Fibroblast of lung (primary cell): Measurements from ENCODE around the gene C9.

Source experiments
- EZH2 ChIP-seq: IDR thresholded peaks from 2 replicates; pipeline ENCODE4 v1.5.1; 2012; ENCODE audit warnings: low read length, control low read depth, mild to moderate bottlenecking; ENCODE audit errors: missing control alignments
- TF ChIP-seq, protein P1 (sequence below), 2 donors: IDR thresholded peaks in 1 of 2; conservative IDR thresholded peaks in 1 of 2; 1 replicate in 1 of 2; 2 replicates in 1 of 2; pipeline ENCODE4 v1.5.1; 2011 to 2012; ENCODE audit warnings: low read length in 2 of 2, control low read depth in 1 of 2, inconsistent platforms in 1 of 2, low read depth in 1 of 2, mild to moderate bottlenecking in 1 of 2

DNA sequence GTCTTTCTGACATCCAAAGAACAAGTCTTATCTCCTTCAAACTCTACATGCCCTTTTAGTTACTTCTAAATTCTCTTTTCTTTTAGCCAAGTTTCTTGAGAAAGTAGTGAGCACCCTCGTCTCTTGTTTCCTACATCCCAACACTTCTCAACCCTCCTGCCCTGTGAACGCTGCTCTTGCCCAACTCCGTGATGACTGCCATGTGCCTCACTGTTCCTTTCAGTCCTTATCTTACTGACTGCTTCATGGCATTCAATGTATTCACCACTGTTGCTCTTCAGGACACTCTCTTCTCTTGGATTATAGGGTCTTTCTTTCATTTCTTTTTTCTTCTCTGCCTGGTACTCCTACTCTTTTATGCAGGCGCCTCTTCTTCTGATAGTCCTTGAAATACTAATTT, 14.8 kb downstream of the C9 start:
- TF ChIP-seq EZH2: no peak
- TF ChIP-seq, protein P1, sequence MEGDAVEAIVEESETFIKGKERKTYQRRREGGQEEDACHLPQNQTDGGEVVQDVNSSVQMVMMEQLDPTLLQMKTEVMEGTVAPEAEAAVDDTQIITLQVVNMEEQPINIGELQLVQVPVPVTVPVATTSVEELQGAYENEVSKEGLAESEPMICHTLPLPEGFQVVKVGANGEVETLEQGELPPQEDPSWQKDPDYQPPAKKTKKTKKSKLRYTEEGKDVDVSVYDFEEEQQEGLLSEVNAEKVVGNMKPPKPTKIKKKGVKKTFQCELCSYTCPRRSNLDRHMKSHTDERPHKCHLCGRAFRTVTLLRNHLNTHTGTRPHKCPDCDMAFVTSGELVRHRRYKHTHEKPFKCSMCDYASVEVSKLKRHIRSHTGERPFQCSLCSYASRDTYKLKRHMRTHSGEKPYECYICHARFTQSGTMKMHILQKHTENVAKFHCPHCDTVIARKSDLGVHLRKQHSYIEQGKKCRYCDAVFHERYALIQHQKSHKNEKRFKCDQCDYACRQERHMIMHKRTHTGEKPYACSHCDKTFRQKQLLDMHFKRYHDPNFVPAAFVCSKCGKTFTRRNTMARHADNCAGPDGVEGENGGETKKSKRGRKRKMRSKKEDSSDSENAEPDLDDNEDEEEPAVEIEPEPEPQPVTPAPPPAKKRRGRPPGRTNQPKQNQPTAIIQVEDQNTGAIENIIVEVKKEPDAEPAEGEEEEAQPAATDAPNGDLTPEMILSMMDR (conservative IDR thresholded peaks at IDR 0.05 in 1 of 2, IDR thresholded peaks at IDR 0.05 in 1 of 2; ENCODE audit: low read depth in 1 of 2, low read length in 2 of 2): no peak
